Right lobe of liver (tissue), 6 donors: ENCODE measurements around the gene MIOX. TPM values are rescaled to one million over a fixed set of nuclear protein-coding genes. Genes with fewer than 3 reads are reported as not detected.

ENCODE experiments used
- ATAC-seq, 4 donors: fragments of 200-7000 bp; cut with Tn5 transposase; one replicate each; pipeline ENCODE4 v1.9.1; 2020; ENCODE audit warnings: mild to moderate bottlenecking in 4 of 4, moderate library complexity in 4 of 4
- DNase-seq, 3 donors: peaks; one replicate each; pipeline ENCODE4 v3.0.0-alpha.2; 2020
- H3K27ac ChIP-seq, 3 donors: fragments of 200-600 bp; one replicate each; pipeline ENCODE4 v1.8.0; 2022
- H3K27me3 ChIP-seq, 2 donors: fragments of 200-600 bp; one replicate each; pipeline ENCODE4 v1.8.0; 2022
- H3K36me3 ChIP-seq, 4 donors: fragments of 200-600 bp; sonication (generic) in 1 of 4; one replicate each; pipeline versions ENCODE4 v1.5.1 to v1.8.0; 2017 to 2022; ENCODE audit warnings: control low read depth in 1 of 4
- H3K4me1 ChIP-seq, 4 donors: fragments of 200-600 bp; sonication (generic) in 1 of 4; one replicate each; pipeline versions ENCODE4 v1.5.1 to v1.8.0; 2017 to 2022; ENCODE audit warnings: control low read depth in 1 of 4
- H3K4me3 ChIP-seq, 3 donors: fragments of 200-600 bp; one replicate each; pipeline ENCODE4 v1.8.0; 2022
- H3K9me3 ChIP-seq, 4 donors: fragments of 200-600 bp; sonication (generic) in 1 of 4; one replicate each; pipeline versions ENCODE4 v1.5.1 to v1.8.0; 2017 to 2022; ENCODE audit warnings: control low read depth in 1 of 4
- CTCF ChIP-seq, 4 donors: fragments of 200-600 bp in 3 of 4; fragments of 450-650 bp in 1 of 4; IDR thresholded peaks; one replicate each; pipeline versions ENCODE4 v1.5.1 to v1.8.0; 2016 to 2022; ENCODE audit warnings: antibody characterized with exemption in 4 of 4, mild to moderate bottlenecking in 2 of 4
- POLR2A ChIP-seq: fragments of 450-650 bp; IDR thresholded peaks from one replicate; pipeline ENCODE4 v1.6.1; 2017; ENCODE audit warnings: antibody characterized with exemption, mild to moderate bottlenecking
- WGBS: methylation state at CpG from one replicate; pipeline ENCODE4 v1.1.6; 2018; ENCODE audit warnings: low coverage, low lambda C conversion rate; ENCODE audit not compliant: insufficient coverage; ENCODE audit errors: missing lambda C conversion rate; 5-methylcytosine and 5-hydroxymethylcytosine counted together
- intact Hi-C, 2 donors: fragments of 100-400 bp; cut with DNase I; formaldehyde crosslinking; loops; one replicate each; pipeline versions ENCODE4 v1.11.2 to v1.14.1; 2022
- total RNA-seq, 6 experiments: library from RNA; depleted of rRNA in 2 of 6; stranded (reverse); fragments of >200 nt in 2 of 6; fragmentation: NEBNext Ultra II Directional in 3 of 6; extraction: Animal tissue kit (Norgen Biotek cat#: 25700) in 3 of 6; gene quantifications; one replicate each; pipeline versions ENCODE4 v1.1.0 to v1.2.4, GENCODE V29; 2016 to 2023
- donor health status: DM: no; HTN: yes; CAD: no.
- donor health status: DM: no; HTN: no; CAD: no.
- donor health status: DM: no; HTN: no; CAD: no.
- donor health status: DM: no; HTN: yes; CAD: no.
- donor health status: DM: no; HTN: yes; CAD: no.

MIOX gene
- total RNA-seq, 6 experiments from 2014 or later = not detected

- no peak for DNase-seq
- peaks cover 0 to 13% (median 2%) of the 10 kb centered on the region in 4 donors for H3K4me1 ChIP-seq
Measured at GRCh38 chr22:50502096-50502495, 15.4 kb downstream of the MIOX start.

GRCh38 chr22:50502628-50503474 is 16.2 kb downstream of the MIOX start:
- TF ChIP-seq CTCF (IDR thresholded peaks at IDR 0.05) (no peak), POLR2A (no peak)
- H3K4me1 ChIP-seq = peaks cover 0 to 11% (median 2%) of the 10 kb centered on the region in 4 donors
- H3K4me3 ChIP-seq = no peak overlapping the region
- peaks cover 0 to 17% (median 3%) of the 10 kb centered on the region in 4 donors for H3K36me3 ChIP-seq
- 84% methylated on average over 3 of the region's 24 CpGs for WGBS
- H3K9me3 ChIP-seq = no peaks in the 10 kb centered on the region
- intact Hi-C loops = no loop called here
- H3K27ac ChIP-seq = no peak overlapping the region
- no peak for DNase-seq
- H3K27me3 ChIP-seq = no peaks in the 10 kb centered on the region
- no peak for ATAC-seq

More at GRCh38 chr22:50502096-50502495, 15.4 kb downstream of the MIOX start:
- H3K9me3 ChIP-seq = no peaks in the 10 kb centered on the region
- H3K4me3 ChIP-seq = no peak overlapping the region
- no peak for ATAC-seq
- 84% methylated on average over 3 of the region's 6 CpGs for WGBS
- TF ChIP-seq CTCF (IDR thresholded peaks at IDR 0.05) = no peak
- no peak for TF ChIP-seq POLR2A
- H3K36me3 ChIP-seq = peaks cover 0 to 17% (median 3%) of the 10 kb centered on the region in 4 donors
- no peak overlapping the region for H3K27ac ChIP-seq
- H3K27me3 ChIP-seq = no peaks in the 10 kb centered on the region
- intact Hi-C loops = no loop called here

- H3K36me3 ChIP-seq = peaks cover 0 to 17% (median 3%) of the 10 kb centered on the region in 4 donors
- H3K27me3 ChIP-seq = no peaks in the 10 kb centered on the region
- no peak for TF ChIP-seq POLR2A
- no peak for TF ChIP-seq CTCF (IDR thresholded peaks at IDR 0.05)
- intact Hi-C loops = no loop called here
- WGBS = no CpG with 5 or more reads among the region's 26 CpGs
- H3K9me3 ChIP-seq = no peaks in the 10 kb centered on the region
- ATAC-seq (no peak), DNase-seq (no peak)
- H3K4me3 ChIP-seq = no peak overlapping the region
- H3K27ac ChIP-seq = no peak overlapping the region
- H3K4me1 ChIP-seq = peaks cover 0 to 5% (median 3%) of the 10 kb centered on the region in 4 donors
Measured at GRCh38 chr22:50503475-50504145, 17.0 kb downstream of the MIOX start.

DNA sequence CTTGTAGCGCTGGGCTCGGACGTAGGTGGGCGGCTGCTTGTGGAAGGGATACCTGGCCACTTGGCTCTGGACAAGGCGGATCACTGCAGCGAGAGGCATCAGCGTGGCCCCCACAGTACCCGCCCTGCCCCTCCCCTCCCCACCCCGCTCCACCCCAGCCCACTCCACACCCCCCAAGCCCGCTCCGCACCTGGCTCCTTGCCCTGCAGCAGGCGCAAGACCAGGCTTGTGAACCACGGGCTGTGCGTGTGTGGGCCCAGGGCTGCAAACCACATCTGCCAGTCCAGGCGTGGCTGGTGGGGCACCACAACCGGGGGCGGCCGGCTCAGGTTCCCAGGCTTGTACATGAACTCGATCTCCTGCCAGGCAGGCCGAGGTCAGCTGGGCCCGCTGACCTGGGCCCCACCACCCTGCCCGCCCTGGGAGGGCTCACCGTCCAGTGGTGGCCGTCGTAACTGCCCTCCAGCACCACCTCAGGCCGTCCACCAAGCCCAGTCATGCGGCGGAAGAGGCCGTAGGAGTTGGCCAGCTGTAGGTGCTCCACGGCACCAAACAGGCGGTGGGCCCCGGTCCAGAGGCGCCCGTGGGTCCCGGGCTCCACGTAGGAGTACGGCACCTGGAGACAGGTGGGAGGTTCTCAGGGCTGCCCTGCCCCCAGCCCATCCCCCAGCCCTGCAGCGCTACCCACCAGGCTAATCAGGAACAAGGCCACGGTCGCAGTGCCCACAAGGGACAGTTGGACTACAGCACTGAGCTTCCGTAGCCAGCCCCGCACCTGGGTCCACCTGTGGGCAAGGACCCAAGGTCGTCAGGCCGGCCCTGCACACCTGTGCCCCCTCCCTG is 17.9 kb downstream of the MIOX start:
- peaks cover 0 to 10% (median 4%) of the 10 kb centered on the region in 4 donors for H3K4me1 ChIP-seq
- DNase-seq (no peak), ATAC-seq (no peak)
- H3K9me3 ChIP-seq = no peaks in the 10 kb centered on the region
- no peak for TF ChIP-seq CTCF (IDR thresholded peaks at IDR 0.05)
- no peak for TF ChIP-seq POLR2A
- no peak overlapping the region for H3K27ac ChIP-seq
- no peak overlapping the region for H3K4me3 ChIP-seq
- H3K36me3 ChIP-seq = peaks cover 0 to 17% (median 3%) of the 10 kb centered on the region in 4 donors
- no peaks in the 10 kb centered on the region for H3K27me3 ChIP-seq
- intact Hi-C loops = no loop called here
- WGBS = 86% methylated on average over 9 of the region's 44 CpGs
